MM.1S (cell line): Measurements from ENCODE around the gene FOXI3.

ENCODE experiments used
- CTCF ChIP-seq: fragments of 300-600 bp; sonication (generic); IDR thresholded peaks from 2 replicates; pipeline ENCODE4 v1.5.1; 2016; ENCODE audit warnings: antibody characterized with exemption, low read length, mixed read lengths
- EZH2 ChIP-seq: fragments of 300-600 bp; sonication (generic); optimal IDR thresholded peaks from 2 replicates; pipeline ENCODE3; 2017; ENCODE audit warnings: low read depth, mild to moderate bottlenecking, antibody characterized with exemption, low read length, mixed read lengths
- EZH2phosphoT487 ChIP-seq: fragments of 300-600 bp; sonication (generic); IDR thresholded peaks from 2 replicates; pipeline ENCODE4 v1.6.1; 2018; ENCODE audit warnings: antibody characterized with exemption, low read length

- TF ChIP-seq CTCF (no peak), EZH2 (no peak), EZH2phosphoT487 (no peak)
Observed at GRCh38 chr2:88458633-88459032, 6.1 kb upstream of the FOXI3 start.
